HepG2 (cell line): ENCODE measurements around the gene CHRNG. TPM values are rescaled to one million over a fixed set of nuclear protein-coding genes. Genes with fewer than 3 reads are reported as not detected.
A peak's percentile ranks its signal among the peaks of the same experiment; 100 is the strongest.

ENCODE experiments used
- ATAC-seq: fragments of 200-7000 bp; cut with Tn5 transposase; 3 replicates; pipeline ENCODE4 v1.9.1; 2020; ENCODE audit warnings: mild to moderate bottlenecking, moderate library complexity
- BruUV-seq: library from RNA; stranded (reverse); fragments of 400-500 nt; replicated peaks from 2 replicates; lab custom pipeline; 2021; lab: Mats Ljungman, UMichigan
- CTCF ChIA-PET: fragments of 300-600 bp; formaldehyde crosslinking; extraction: SDS; loops from one replicate; lab custom pipeline; 2021; ENCODE audit warnings: low total read pairs, inconsistent platforms, low intra/inter-chr PET ratio; lab: Yijun Ruan, JAX
- POLR2A ChIA-PET: fragments of 350-600 bp; sonication (Branson Sonifier 250); formaldehyde crosslinking; loops from one replicate; lab custom pipeline; 2020; ENCODE audit warnings: antibody characterized with exemption, inconsistent platforms; lab: Yijun Ruan, JAX
- DNase-seq: peaks from one replicate; pipeline ENCODE4 v3.0.0-alpha.2; 2015; ENCODE audit warnings: low spot score
- FAIRE-seq: peaks from 3 replicates; lab custom pipeline; 2011; peaks lifted over from hg19 to GRCh38; lab: Jason Lieb, UNC
- H2AFZ ChIP-seq: one replicate; pipeline ENCODE4 v1.6.1; 2011; ENCODE audit warnings: low read length, inconsistent platforms
- H3K27ac ChIP-seq: fragments of 300-600 bp; 3 replicates; pipeline ENCODE4 v1.8.0; 2011; ENCODE audit warnings: mixed run types, mild to moderate bottlenecking, mixed read lengths, low read length, inconsistent platforms; ENCODE audit not compliant: insufficient read depth; ENCODE audit errors: extremely low read length
- H3K27me3 ChIP-seq, 2 experiments: fragments of 200-600 bp in 1 of 2; 2 replicates in 1 of 2; 3 replicates in 1 of 2; pipeline versions ENCODE4 v1.6.0 to v1.8.0; 2011; ENCODE audit warnings: low read length in 2 of 2, mild to moderate bottlenecking in 2 of 2, moderate library complexity in 2 of 2, inconsistent platforms in 1 of 2; ENCODE audit not compliant: insufficient read depth in 2 of 2, control insufficient read depth in 1 of 2
- H3K36me3 ChIP-seq, 2 experiments: fragments of 200-600 bp in 1 of 2; replicated peaks in 1 of 2; 2 replicates in 1 of 2; 3 replicates in 1 of 2; pipeline versions ENCODE4 v1.5.1 to v1.8.0; 2011; ENCODE audit warnings: low read length in 2 of 2, inconsistent platforms in 1 of 2; ENCODE audit not compliant: insufficient read depth in 2 of 2, control insufficient read depth in 1 of 2
- H3K4me1 ChIP-seq: 2 replicates; pipeline ENCODE4 v1.5.1; 2012; ENCODE audit warnings: low read length, inconsistent platforms; ENCODE audit not compliant: insufficient read depth
- H3K4me2 ChIP-seq: 2 replicates; pipeline ENCODE4 v1.6.0; 2011; ENCODE audit warnings: low read depth, low read length, inconsistent platforms
- H3K4me3 ChIP-seq, 3 experiments: fragments of 200-600 bp in 1 of 3; sonication (generic), shearing (Covaris generic) in 1 of 3; replicated peaks in 1 of 3; 2 replicates each; pipeline ENCODE4 v1.5.1; 2011 to 2016; ENCODE audit warnings: low read length in 3 of 3, inconsistent platforms in 2 of 3, low read depth in 2 of 3, mild to moderate bottlenecking in 2 of 3, control low read depth in 1 of 3, mixed read lengths in 1 of 3; ENCODE audit not compliant: insufficient read depth in 1 of 3
- H3K79me2 ChIP-seq: one replicate; pipeline ENCODE4 v1.6.1; 2011; ENCODE audit warnings: low read length, inconsistent platforms; ENCODE audit not compliant: insufficient read depth
- H3K9ac ChIP-seq: 2 replicates; pipeline ENCODE4 v1.6.0; 2011; ENCODE audit warnings: mild to moderate bottlenecking, low read depth, low read length, inconsistent platforms; ENCODE audit not compliant: insufficient read depth
- H3K9me3 ChIP-seq: 2 replicates; pipeline ENCODE4 v1.5.1; 2012; ENCODE audit warnings: mild to moderate bottlenecking, low read length
- H4K20me1 ChIP-seq: 2 replicates; pipeline ENCODE4 v1.6.0; 2011; ENCODE audit warnings: inconsistent platforms, mild to moderate bottlenecking, low read length, moderate library complexity; ENCODE audit not compliant: insufficient read depth
- AGO2 ChIP-seq: fragments of 200-400 bp; formaldehyde crosslinking; optimal IDR thresholded peaks from 2 replicates; pipeline ENCODE3; 2017; ENCODE audit warnings: mild to moderate bottlenecking, low read depth, low read length, moderate library complexity
- MAZ ChIP-seq, 2 experiments: sonication (generic) in 1 of 2; formaldehyde crosslinking in 1 of 2; IDR thresholded peaks; 2 replicates each; pipeline versions ENCODE4 v1.5.0 to v1.6.1; 2012 to 2020; ENCODE audit warnings: low read depth in 2 of 2, mild to moderate bottlenecking in 2 of 2, borderline replicate concordance in 1 of 2, improper control_type of control experiment in 1 of 2, low read length in 1 of 2, missing genetic modification reagents in 1 of 2, moderate library complexity in 1 of 2
- NAIF1 ChIP-seq: sonication (generic); formaldehyde crosslinking; IDR thresholded peaks from 2 replicates; pipeline ENCODE4 v1.5.0; 2020; ENCODE audit warnings: mild to moderate bottlenecking, missing genetic modification reagents, borderline replicate concordance
- NFRKB ChIP-seq: fragments of 450-650 bp; IDR thresholded peaks from 2 replicates; pipeline ENCODE4 v1.6.1; 2017
- NFYB ChIP-seq: sonication (generic); formaldehyde crosslinking; IDR thresholded peaks from 2 replicates; pipeline ENCODE4 v1.4.0; 2020; ENCODE audit warnings: missing genetic modification reagents
- ZBTB7A ChIP-seq: sonication (generic); formaldehyde crosslinking; IDR thresholded peaks from 2 replicates; pipeline ENCODE4 v1.8.0; 2022; ENCODE audit warnings: mild to moderate bottlenecking, missing genetic modification reagents
- ZNF234 ChIP-seq: sonication (generic); formaldehyde crosslinking; conservative IDR thresholded peaks from 2 replicates; pipeline ENCODE4 v1.5.1; 2020; ENCODE audit warnings: mild to moderate bottlenecking, missing genetic modification reagents
- ZNF296 ChIP-seq: sonication (generic); formaldehyde crosslinking; conservative IDR thresholded peaks from 2 replicates; pipeline ENCODE4 v1.5.0; 2020; ENCODE audit warnings: mild to moderate bottlenecking, missing genetic modification reagents
- ZNF333 ChIP-seq: sonication (generic); formaldehyde crosslinking; IDR thresholded peaks from 2 replicates; pipeline ENCODE4 v1.4.0; 2020; ENCODE audit warnings: mild to moderate bottlenecking, missing genetic modification reagents, borderline replicate concordance
- WGBS: methylation state at CpG from one replicate; pipeline ENCODE4 v1.1.6; 2017; ENCODE audit warnings: low lambda C conversion rate; 5-methylcytosine and 5-hydroxymethylcytosine counted together
- in situ Hi-C: cut with HindIII; loops from 2 replicates; pipeline ENCODE4 v1.10.0; 2017; ENCODE audit warnings: low pct_unique_long_range_greater_than_20kb; ENCODE audit not compliant: extremely low pct_ligation_motif_present
- intact Hi-C: fragments of 100-400 bp; cut with micrococcal nuclease; formaldehyde crosslinking; loops from one replicate; pipeline ENCODE4 v1.10.0; 2022; ENCODE audit not compliant: unreplicated experiment
- polyA plus RNA-seq, 8 experiments: library from polyadenylated mRNA; depleted of rRNA in 3 of 8; stranded (reverse) in 7 of 8; unstranded in 1 of 8; fragments of >200 nt; fragmentation: Illumina TruSeq in 4 of 8; extraction: Trizol in 4 of 8; gene quantifications; 2 replicates each; pipeline versions ENCODE4 v1.2.1 to v1.2.3, GENCODE V29; 2011 to 2016; ENCODE audit warnings: low read depth in 4 of 8, missing spikeins in 1 of 8, mixed read lengths in 1 of 8; ENCODE audit not compliant: insufficient read depth in 1 of 8
- total RNA-seq, 5 experiments: library from RNA; depleted of rRNA; stranded (reverse); fragments of >200 nt; fragmentation: Illumina TruSeq; extraction: Trizol; gene quantifications; 2 replicates each; pipeline ENCODE4 v1.2.3, GENCODE V29; 2016; ENCODE audit warnings: low read depth in 1 of 5

CHRNG gene
- total and polyA plus RNA-seq, 2 of the 13 experiments (the other 11 are each of a cell fraction or from before 2014, with no cell fraction given), result not detected

- ChIA-PET CTCF (no interaction called here), POLR2A (no interaction called here)
- ATAC-seq (no peak), FAIRE-seq (no peak), DNase-seq (no peak)
- Histone ChIP-seq H3K4me2 (no peak overlapping the region), H3K4me1 (peaks cover 17% of the 10 kb centered on the region), H3K4me3 (no peak overlapping the region), H2AFZ (no peak overlapping the region), H3K27me3 (no peaks in the 10 kb centered on the region), H3K9ac (no peak overlapping the region), H3K27ac (no peak overlapping the region)
- in situ Hi-C loops, result no loop called here
- BruUV-seq, result no TSS peak
- 91% methylated on average over 6 of the region's 6 CpGs for WGBS
- intact Hi-C loops, result no loop called here
- TF ChIP-seq ZNF333, result no peak
- TF ChIP-seq NFRKB, result no peak
- no peak for TF ChIP-seq ZNF296 (CRISPR knock-in tag)
- TF ChIP-seq NFYB, result no peak
- TF ChIP-seq MAZ (IDR thresholded peaks at IDR 0.05; ENCODE audit: borderline replicate concordance, low read depth, low read length), result no peak
- no peak for TF ChIP-seq MAZ (CRISPR knock-in tag; IDR thresholded peaks at IDR 0.05; ENCODE audit: low read depth)
- TF ChIP-seq ZNF234, result no peak
- TF ChIP-seq, all 625 proteins: peak for 0
- H3K9me3 ChIP-seq, result peaks cover 9% of the 10 kb centered on the region; the same call in 1 of the 2 replicates
- no peaks in the 10 kb centered on the region; the same call in 1 of the 2 replicates for H4K20me1 ChIP-seq
- H3K79me2 ChIP-seq, result peaks cover 13% of the 10 kb centered on the region
- H3K36me3 ChIP-seq, result peaks cover 4 to 8% of the 10 kb centered on the region in 2 experiments; a peak in 4 of 5 replicates
These were observed 5.2 kb downstream of the CHRNG start for GRCh38 chr2:232544674-232545073.

GRCh38 chr2:232545511-232546375, 6.3 kb downstream of the CHRNG start:
- ChIA-PET POLR2A (no interaction called here), CTCF (no interaction called here)
- Histone ChIP-seq H2AFZ (no peak overlapping the region), H3K9ac (no peak overlapping the region), H3K27ac (no peak overlapping the region), H3K36me3 (peaks cover 4 to 8% of the 10 kb centered on the region in 2 experiments; a peak in 4 of 5 replicates), H3K4me2 (no peak overlapping the region), H3K4me1 (peaks cover 20% of the 10 kb centered on the region), H3K9me3 (peaks cover 9% of the 10 kb centered on the region; the same call in 1 of the 2 replicates), H3K4me3 (no peak overlapping the region), H4K20me1 (no peaks in the 10 kb centered on the region; the same call in 1 of the 2 replicates), H3K79me2 (peaks cover 18% of the 10 kb centered on the region), H3K27me3 (no peaks in the 10 kb centered on the region; a peak in 1 of 5 replicates)
- BruUV-seq, result no TSS peak
- WGBS, result 95% methylated on average over 8 of the region's 17 CpGs
- in situ Hi-C loops, result no loop called here
- no peak for TF ChIP-seq NAIF1 (CRISPR knock-in tag)
- peak; percentile 59 for TF ChIP-seq AGO2
- no peak for TF ChIP-seq ZBTB7A
- no peak for FAIRE-seq
- intact Hi-C loops, result no loop called here
- no peak for ATAC-seq
- no peak for DNase-seq
